Measurements from ENCODE around the gene MLXIPL.

Gene MLXIPL

DNA sequence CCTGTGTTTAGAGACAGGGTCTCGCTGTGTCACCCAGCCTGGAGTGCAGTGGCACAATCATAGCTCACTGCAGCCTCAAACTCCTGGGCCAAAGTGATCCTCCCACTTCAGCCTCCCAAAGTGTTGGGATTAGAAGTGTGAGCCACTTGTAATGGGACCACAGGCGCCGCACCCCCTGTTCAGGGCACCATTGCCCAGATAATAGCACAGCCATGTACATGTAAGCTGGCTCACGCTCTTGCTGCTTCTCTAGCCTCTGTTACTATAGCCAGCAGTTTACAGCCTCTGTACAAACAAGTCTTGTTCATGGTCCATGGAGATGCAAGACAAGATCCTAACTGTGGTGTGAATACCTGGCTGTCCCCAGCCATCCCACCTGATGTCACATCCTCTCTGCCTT, 4.2 kb upstream of the MLXIPL start:
- TF ChIP-seq, protein P1, sequence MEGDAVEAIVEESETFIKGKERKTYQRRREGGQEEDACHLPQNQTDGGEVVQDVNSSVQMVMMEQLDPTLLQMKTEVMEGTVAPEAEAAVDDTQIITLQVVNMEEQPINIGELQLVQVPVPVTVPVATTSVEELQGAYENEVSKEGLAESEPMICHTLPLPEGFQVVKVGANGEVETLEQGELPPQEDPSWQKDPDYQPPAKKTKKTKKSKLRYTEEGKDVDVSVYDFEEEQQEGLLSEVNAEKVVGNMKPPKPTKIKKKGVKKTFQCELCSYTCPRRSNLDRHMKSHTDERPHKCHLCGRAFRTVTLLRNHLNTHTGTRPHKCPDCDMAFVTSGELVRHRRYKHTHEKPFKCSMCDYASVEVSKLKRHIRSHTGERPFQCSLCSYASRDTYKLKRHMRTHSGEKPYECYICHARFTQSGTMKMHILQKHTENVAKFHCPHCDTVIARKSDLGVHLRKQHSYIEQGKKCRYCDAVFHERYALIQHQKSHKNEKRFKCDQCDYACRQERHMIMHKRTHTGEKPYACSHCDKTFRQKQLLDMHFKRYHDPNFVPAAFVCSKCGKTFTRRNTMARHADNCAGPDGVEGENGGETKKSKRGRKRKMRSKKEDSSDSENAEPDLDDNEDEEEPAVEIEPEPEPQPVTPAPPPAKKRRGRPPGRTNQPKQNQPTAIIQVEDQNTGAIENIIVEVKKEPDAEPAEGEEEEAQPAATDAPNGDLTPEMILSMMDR (IDR thresholded peaks at IDR 0.05; ENCODE audit: insufficient read depth, missing control alignments): no peak
- DNase-seq (ENCODE audit: insufficient read length, low spot score) (no peak), FAIRE-seq (no peak)

DNA sequence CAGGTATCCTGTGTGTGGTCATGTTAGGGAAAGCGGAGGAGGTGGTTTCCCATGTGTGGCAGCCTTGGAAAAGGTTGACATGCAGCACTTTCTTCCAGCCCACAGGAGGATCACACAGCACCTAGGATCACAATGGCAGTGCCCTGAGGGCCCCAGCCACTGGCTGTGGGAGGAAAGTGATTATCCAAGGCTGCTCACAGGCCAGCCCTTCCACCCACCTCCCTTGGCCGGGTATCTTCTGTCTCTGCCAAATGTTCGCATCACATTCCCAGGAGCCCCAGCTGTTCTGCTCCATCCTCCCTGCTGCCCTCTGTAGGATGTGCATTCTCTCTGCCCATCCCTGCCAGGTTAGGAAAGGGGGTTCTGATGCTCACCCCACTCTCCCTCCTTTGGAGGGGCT, 2.5 kb upstream of the MLXIPL start:
- no peak for DNase-seq (ENCODE audit: insufficient read length, low spot score)
- FAIRE-seq: no peak
- TF ChIP-seq, protein P1 (IDR thresholded peaks at IDR 0.05; ENCODE audit: insufficient read depth, missing control alignments): peak; percentile 32

DNA sequence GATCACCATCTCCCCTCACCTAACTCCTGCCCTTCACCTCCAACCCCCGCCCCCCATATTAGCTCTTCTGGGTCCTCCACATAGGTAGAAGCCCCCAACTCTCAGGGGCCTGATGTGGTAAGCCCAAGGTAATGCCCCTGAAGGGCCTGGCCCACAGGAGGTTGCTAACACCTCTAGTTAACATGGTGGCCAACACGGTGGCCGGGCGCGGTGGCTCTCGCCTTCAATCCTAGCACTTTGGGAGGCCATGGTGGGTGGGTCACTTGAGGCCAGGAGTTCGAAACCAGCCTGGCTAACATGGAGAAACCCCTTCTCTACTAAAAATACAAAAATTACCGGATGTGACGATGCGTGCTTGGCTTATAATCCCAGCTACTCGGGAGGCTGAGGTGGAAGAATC, 954 bp upstream of the MLXIPL start:
- no peak for DNase-seq (ENCODE audit: insufficient read length, low spot score)
- FAIRE-seq: no peak
- TF ChIP-seq, protein P1 (IDR thresholded peaks at IDR 0.05; ENCODE audit: insufficient read depth, missing control alignments): no peak

DNA sequence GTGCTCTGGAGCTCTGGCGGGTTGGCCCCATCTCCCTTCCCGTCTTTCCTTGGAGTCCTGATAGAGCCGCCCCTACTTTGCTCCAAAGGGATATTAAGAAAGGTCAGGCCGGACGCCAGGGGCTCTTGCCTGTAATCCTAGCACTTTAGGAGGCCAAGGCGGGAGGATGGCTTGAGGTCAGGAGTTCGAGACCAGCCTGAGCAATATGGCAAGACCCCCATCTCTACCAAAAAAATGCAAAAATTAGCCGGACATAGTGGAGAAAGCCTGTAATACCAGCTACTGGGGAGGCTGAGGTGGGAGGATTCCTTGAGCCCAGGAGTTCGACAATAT, 313 bp upstream of the MLXIPL start:
- no peak for FAIRE-seq
- TF ChIP-seq, protein P1 (IDR thresholded peaks at IDR 0.05; ENCODE audit: insufficient read depth, missing control alignments): no peak
- DNase-seq (ENCODE audit: insufficient read length, low spot score): no peak

DNA sequence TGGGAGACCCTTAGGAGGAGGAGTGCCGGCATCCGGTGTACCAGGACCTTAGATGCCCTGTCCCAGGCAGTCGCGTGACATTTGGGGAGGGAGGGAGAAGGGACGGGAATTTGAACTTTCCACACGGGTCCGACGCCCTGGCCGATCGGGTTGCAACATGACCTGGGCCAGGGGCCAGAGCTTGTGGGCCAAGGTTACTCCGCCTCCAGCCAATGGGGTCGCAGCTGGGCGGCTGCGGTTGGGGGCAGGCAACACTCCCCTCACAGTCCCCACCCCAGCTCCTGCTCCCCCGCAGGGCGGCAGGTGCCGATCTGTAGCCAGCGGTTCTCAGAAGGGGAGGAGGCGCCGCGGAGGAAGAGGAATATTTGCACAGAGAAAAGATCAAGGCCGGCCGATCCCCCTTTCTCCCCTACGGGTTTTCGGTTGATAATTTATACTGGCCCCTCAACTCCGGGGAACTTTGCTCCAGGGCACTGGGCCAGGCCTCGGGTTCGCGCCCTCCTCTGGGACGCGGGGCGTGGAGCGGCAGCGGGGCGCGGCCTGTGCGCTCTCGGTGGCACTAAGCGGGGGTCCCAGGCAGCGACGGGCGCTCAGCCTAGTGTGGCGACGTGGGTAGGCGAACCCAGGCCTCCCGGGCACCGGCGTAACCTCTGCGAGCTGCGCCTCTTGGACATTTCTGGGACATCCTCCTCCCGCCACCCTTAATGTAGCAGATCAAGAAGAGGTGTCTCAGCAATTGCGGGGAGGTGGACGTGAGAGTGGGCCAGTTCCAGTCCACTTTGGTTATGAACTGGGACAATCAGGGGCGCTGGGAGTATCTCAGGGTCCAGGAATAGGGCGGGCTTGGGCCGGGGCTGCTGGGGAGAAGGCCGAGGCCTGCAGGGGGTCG, 1.2 kb downstream of the MLXIPL start:
- TF ChIP-seq, protein P1 (IDR thresholded peaks at IDR 0.05; ENCODE audit: insufficient read depth, missing control alignments): no peak
- no peak for FAIRE-seq
- no peak for DNase-seq (ENCODE audit: insufficient read length, low spot score)

DNA sequence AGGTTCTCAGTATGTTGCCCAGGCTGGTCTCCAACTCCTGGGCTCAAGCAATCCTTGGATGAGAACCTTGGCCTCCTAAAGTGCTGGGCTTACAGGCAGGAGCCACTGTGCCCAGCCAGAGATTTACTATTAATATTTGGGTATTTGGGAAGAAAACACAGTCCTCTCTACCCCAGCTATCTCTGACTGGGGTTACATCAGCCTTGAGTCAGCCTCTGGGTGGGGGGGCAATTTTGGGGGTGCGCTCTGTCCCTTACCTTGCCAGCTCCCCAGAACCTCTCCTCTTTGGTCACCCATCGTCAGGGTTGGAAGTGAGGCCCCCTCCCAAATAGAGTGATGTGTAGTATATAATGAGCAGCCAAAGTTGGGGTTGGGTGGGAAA, 1.8 kb downstream of the MLXIPL start:
- no peak for DNase-seq (ENCODE audit: insufficient read length, low spot score)
- FAIRE-seq: no peak
- TF ChIP-seq, protein P1 (IDR thresholded peaks at IDR 0.05; ENCODE audit: insufficient read depth, missing control alignments): no peak
